T-helper 9 cell (primary cell): ENCODE measurements around the gene PHC2.

ENCODE experiments used
- DNase-seq: peaks from one replicate; pipeline ENCODE4 v3.0.0-alpha.2; 2020

PHC2 gene

GRCh38 chr1:33369081-33369480 is 61.8 kb downstream of the PHC2 start:
- DNase-seq, result no peak

DNA sequence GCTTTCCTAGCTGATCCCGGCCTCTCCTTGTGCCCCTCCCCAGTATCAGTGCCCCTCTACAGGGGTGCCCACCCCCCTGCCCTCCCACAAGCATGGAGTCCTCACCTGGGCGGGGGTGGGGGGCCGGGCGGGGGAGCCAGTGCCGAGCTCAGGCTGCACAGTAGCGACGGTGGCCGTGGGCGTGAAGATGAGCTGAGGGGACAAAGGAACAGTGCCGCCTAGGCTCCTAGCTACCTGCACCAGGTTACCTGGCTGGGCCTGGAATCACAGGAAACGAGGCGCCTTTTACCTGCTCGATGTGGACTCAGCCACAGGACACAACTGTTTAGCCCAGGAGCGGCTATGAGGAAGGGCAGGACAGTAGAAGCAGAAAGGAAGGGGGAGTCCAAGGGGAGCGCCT is 62.5 kb downstream of the PHC2 start:
- DNase-seq, result no peak

DNA sequence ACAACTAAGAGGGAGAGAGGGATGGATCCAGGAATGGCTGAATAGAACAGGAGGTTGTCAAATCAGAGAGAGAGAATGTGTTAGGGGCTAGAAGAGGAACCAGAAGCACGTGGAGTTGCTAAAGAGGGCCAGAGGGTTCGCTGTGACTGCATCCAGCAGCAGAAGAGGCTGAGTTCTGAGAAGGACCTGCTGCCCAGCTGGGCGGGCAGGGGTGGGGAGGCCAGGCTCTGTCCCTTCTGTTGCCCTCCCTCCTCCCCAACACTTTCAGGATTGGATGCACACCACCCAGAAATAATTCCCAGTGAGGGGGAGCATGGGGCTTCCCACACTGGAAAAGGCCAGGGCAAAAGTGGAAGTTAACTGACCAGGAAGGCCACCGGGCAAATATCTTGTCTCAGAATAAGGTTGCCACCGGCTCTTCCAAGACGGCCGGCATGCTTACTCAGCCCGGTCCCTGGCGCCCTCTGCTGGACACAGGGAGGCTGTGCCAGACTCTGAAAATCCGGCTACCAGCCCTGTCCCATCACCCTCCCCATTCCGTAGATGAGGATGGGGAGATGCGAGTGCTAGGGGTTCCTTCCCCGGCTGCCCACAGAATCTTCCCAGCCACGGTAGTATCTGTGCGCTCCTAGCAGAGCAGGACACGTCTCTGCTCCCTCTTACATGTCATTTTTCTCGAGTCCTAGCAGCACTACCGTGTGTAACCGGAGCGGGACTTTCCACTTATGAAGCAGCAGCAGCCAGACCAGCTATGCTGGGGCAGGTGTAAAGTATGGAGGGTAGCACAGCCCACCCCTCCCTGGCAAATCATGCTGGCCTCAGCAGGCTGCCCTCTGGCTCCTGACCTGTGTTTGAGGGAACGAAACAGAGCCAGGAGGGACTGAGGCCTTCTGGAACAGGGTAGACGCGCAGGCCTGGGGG is 63.1 kb downstream of the PHC2 start:
- peak; percentile 90 for DNase-seq

DNA sequence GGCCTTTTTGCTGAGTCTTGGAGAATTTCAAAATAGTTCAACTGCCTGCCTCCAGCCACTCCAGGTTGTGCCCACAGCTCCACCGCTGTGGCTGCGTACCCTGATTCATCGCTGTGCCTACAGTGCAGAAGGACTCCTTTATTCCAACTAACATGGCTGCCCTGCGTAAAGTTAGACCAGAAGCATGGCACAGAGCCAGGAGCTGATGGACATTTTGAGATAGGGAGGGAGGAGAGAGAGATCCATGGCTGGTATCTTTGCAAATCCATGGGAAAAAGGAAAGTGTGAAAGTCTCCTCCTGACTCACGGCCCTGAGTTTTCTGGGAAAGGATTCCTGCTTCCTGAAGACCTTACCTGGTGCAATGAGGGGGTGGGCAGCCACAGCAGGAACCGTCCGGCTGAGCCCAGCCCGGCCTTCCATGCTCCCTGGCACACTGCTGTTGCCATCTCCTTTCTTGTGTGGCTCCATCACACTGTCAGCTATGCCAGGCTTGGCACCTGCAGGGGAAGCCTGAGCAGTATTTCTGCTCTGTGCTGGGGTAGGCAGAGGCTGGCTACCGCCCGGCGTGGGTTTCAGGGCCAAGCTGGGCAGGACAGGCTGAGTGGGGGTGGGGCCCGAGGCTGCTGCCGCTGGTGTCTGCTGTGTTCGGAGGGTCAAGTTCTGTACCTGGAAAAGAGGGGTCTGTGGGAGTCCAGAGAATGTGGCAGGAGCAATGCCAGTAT is 64.0 kb downstream of the PHC2 start:
- DNase-seq, result no peak

DNA sequence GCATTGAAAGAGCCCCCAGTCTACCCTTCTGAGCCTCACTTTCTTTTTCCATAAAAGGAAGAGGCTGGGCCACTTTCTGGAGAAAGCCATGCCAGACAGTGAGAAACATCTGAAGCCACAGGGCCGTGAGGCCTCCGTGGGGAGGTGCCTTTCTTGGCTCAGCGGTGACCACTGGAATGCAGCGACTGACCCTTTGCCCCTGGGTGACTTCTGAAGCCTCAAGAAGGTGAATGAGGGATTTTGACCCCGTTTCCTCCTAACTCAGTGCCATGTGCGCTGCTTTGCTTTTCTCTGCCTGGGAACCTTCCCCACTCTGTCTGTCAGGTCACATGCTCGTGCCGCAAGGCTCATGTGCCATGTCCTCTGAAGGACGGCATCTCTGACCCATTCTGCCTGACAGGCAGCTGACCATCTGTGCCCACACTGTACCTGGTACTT is 65.3 kb downstream of the PHC2 start:
- DNase-seq, result no peak

GRCh38 chr1:33364565-33364918 is 66.4 kb downstream of the PHC2 start:
- no peak for DNase-seq

- DNase-seq, result no peak
These were observed 67.4 kb downstream of the PHC2 start for GRCh38 chr1:33363470-33363861.

GRCh38 chr1:33363021-33363420 is 67.9 kb downstream of the PHC2 start:
- DNase-seq, result no peak

DNA sequence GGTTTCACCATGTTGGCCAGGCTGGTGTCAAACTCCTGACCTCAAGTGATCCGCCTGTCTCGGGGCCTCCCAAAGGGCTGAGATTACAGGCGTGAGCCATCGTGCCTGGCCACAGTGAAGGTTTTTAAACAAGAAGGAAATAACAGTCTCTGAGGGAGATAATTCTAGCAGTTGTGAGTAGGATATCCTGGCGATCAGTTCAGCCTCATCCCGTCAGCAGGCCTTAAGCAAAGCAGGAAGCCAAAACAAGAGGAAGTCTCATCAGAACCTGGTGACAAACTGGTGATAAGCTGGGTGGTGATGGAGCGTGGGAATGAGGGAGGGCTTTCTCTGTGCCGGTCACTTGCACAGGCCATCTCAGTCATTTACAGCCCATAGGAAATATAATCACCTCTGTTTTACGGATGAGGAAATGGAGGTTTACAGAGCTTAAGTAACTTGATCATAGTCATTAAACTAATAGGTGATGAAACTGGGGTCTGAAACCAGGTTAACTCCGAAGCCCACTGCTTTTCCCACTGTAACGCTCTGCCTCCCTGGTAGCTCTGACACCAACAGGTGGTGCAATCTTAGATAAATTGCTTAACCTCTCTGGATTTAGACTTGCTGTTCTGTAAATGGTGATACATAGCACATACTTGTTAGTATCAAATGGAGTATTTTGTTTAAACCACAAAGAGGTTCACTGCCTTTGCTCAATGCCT is 69.2 kb downstream of the PHC2 start:
- no peak for DNase-seq

DNA sequence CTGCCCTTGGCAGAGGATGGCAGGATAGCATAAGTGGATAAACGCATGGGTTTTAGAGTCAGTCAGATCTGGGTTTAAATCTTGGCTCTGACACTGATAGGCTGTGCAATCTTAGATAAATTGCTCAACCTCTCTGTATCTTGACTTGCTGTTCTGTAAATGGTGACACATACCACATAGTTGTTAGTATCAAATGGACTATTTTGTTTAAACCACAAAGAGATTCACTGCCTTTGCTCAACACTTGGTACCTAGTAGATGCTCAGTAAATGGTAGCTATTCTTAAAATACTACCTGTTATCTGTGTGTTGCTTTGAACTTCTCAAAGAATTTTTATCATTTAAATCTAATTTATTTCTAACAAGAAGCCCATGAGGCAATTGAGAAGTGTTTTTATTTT is 70.5 kb downstream of the PHC2 start:
- no peak for DNase-seq

DNA sequence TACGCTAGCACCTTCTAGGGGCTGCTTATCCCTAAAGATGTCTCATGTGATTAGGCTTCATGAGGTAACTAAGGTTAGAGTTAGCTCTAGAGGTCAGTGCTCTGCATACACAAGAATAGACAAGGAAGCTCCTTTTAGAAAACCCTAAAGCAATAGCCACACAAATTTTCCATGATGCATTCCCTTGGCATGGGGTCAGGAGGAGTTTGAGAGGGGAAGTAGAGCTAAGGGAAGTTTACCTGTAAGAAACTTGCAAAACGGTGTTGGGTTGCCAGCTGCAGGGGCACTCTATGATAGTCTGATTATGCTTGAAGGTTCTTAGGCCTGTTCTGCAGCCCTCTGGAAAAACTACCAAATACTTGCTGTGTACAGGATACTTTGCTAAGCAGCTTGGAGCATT is 71.0 kb downstream of the PHC2 start:
- no peak for DNase-seq

- DNase-seq, result no peak
These were observed 71.9 kb downstream of the PHC2 start for GRCh38 chr1:33358795-33359503.

DNA sequence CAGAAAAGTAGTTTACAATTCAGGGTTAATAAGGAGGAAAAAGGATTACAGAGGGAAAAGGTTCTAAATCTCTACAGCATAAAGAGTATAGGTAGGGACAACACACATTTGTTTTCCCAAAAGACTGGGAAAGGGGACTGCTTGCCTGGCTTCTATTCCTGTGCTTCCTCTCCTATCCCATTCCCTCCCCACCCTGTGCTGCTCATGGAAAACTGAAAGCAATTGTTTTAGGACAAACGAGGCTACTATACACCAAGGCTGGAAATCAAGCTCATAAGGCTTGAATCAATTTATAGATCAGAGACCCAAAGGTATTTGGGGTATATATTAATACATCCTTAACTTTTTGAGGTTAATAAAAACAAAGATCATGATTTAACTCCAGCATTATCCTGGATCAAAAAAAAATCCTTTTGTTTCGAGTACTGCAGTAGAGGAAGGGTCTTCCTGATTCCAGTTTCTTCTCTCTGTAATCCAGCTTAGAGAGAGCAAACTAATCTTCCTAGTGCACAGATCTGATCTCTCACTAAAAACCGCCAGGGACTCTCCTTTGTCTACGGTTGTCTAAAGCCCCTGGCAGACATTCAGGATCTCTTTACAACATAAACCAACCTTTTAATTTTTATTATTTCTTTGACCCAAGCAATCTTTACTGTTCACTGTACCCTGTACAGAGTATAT is 72.6 kb downstream of the PHC2 start:
- DNase-seq, result no peak

GRCh38 chr1:33357099-33357498 is 73.8 kb downstream of the PHC2 start:
- DNase-seq, result no peak

- no peak for DNase-seq
These were observed 76.1 kb downstream of the PHC2 start for GRCh38 chr1:33354707-33355316.

GRCh38 chr1:33353531-33353930 is 77.4 kb downstream of the PHC2 start:
- no peak for DNase-seq

- no peak for DNase-seq
These were observed 79.6 kb downstream of the PHC2 start for GRCh38 chr1:33351281-33351660.

GRCh38 chr1:33350611-33351280 is 80.1 kb downstream of the PHC2 start:
- no peak for DNase-seq

GRCh38 chr1:33349778-33350610 is 80.9 kb downstream of the PHC2 start:
- peak; percentile 71 for DNase-seq

- peak; percentile 36 for DNase-seq
These were observed 81.7 kb downstream of the PHC2 start for GRCh38 chr1:33349081-33349759.
